GM12874 (cell line): ENCODE measurements around the gene TBC1D22A.

Experiments
- CTCF ChIP-seq: IDR thresholded peaks from 2 replicates; pipeline ENCODE4 v1.5.1; 2011; ENCODE audit warnings: low read depth, mild to moderate bottlenecking, control low read depth, low read length, moderate library complexity; ENCODE audit not compliant: insufficient read depth

The TBC1D22A gene

GRCh38 chr22:46815132-46815531, 52.7 kb downstream of the TBC1D22A start:
- no peak for TF ChIP-seq CTCF

GRCh38 chr22:46815559-46815895, 53.1 kb downstream of the TBC1D22A start:
- no peak for TF ChIP-seq CTCF

- TF ChIP-seq CTCF: no peak
Observed at GRCh38 chr22:46815896-46816731, 53.7 kb downstream of the TBC1D22A start.

GRCh38 chr22:46823248-46823647, 60.8 kb downstream of the TBC1D22A start:
- no peak for TF ChIP-seq CTCF

GRCh38 chr22:46823654-46824053, 61.2 kb downstream of the TBC1D22A start:
- TF ChIP-seq CTCF: no peak

GRCh38 chr22:46824344-46824909, 62.0 kb downstream of the TBC1D22A start:
- TF ChIP-seq CTCF: no peak

GRCh38 chr22:46824980-46825544, 62.6 kb downstream of the TBC1D22A start:
- no peak for TF ChIP-seq CTCF
